Measurements from ENCODE around the gene SERTAD2.

- TF ChIP-seq POLR2A (IDR thresholded peaks at IDR 0.05) (no peak), CTCF (IDR thresholded peaks at IDR 0.05 in 8 of 11, conservative IDR thresholded peaks at IDR 0.05 in 3 of 11) (peak in 1 of 11 experiments; percentile 16)
Observed at GRCh38 chr2:64606479-64607363, 47.0 kb downstream of the SERTAD2 start.
